ENCODE data around the gene CRHR1.

Gene CRHR1

DNA sequence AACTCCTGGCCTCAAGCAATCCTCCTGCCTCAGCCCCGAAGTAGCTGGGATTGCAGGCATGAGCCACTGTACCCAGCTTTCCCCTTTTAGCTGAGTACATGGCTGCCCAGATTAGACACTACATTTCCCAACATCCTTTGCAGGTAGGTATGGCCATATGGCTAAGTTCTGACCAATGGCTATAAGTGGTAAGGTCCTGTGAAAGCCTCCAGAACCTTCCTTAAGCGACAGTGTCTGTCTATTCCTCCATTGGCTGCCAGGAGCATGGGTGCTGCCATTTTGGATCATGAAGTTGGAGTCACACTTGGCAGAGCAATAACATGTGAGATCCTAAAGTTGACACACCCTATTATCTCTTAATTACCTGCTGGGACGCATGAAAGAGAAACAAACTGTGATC is 24.4 kb upstream of the CRHR1 start:
- DNase-seq = no peak

DNA sequence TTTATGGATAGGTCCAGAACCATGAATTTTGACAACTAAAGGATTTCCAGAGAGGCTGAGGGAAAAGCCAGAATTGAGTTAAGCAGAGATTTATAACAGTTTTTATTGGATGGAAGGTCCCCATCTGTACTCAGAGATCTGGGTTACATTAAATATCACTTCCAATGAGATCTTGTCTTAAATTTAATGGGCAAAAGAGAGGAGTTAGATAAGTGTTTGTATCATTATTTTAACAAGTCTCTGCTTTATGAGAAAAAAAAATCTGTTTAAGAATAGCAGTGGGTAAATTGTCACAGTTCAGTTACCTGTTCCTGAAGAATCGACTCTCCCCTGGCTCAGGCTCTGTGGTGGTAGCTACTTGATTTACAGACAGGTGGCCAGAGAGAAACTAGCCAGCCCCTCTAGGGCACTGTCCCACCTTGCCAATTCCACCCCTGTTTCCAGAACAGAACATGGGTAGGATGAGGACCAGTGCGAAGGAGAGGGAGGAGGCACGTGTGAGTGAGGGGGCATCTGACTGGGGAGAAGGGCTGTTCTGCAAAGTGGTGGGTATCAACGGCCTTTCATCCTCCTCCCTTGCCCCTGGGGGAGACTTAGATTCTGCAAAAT is 22.1 kb upstream of the CRHR1 start:
- DNase-seq = no peak

DNA sequence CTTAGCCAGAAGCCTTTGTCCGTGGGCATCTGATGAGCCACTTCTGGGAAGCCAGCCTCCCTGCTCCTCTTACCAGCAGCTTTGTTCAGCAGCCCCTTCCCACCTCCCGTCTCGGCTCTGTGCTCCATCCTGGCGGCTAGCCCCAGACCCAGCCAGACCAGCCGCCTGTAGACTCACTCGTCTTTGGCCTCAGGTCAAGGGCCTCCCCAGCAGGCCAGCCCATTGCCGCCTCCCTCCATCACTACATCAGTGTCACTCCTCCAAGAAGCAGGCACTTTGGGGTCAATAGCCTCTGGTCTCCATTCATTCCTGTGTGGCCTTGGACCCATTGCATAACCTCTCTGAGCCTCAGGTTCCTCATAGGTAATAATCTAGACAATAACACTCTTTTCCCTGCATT is 20.9 kb upstream of the CRHR1 start:
- no peak for DNase-seq

DNA sequence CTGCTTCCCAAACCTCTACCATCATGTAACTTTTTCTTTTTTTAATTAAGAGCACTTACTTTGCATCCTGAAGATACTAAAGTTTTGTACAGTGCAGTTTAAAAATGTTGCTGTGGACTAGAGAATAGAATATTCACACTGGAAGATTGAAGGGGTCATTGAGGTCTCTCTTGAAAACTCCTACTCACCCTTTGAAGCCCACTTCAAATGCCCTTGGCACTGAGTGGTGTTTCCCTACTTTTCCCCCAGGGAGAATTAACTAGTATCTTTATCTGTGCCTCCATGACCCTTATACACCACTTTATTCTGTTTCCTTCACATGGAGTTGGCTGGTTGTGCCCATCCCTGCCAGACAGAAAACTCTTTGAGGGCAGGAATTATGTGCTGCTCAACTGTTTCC is 19.6 kb upstream of the CRHR1 start:
- no peak for DNase-seq

DNA sequence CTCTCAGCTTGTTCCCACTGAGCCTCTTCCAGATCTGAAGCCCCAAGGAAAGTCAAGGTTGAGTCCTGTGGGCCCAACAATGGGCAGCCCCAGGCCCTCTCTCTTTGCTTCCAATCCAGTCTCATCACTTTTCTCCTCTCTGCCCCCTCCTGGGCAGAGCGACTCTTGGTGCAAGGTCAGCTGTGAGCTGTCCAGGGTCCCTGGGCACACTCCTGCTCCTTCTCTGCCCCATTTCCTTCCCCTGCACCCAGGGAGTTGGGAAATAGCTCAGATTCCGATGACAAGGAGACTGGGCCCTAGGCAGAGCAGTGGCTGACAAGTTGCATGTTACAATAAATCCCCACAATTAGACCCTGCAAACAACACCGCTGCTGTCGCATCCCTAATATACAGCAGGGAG is 16.1 kb upstream of the CRHR1 start:
- DNase-seq = no peak

DNA sequence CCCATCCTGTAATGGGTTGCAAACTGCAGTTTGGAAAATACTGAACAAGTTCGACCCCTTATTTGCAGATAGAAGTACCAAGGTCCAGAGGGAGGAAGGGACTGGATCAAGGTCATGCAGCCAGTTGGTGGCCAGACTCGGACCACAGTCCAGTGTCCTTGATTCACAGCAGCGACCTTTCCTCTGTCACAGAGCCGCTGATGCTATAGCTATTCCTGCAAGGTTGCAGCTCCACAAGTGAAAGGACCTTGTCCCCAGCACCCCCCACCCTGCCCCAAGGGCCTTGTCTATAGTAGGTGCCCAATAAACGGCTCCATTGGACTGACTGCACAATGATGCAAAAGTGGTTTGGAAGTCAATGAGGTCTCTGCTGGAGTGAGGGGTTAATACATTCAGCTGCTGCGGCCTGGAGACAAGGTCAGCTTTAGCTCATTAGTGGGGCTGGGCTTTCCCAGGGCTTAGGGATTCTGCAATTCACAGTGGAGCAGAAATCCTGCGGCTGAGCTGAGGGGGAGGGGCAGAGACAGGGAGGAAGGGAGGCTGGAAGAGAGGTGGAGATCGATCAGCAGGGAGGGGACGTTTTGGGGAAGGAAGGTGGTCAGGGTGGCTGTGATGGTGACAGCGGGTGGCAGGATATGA is 13.4 kb upstream of the CRHR1 start:
- DNase-seq = no peak

DNA sequence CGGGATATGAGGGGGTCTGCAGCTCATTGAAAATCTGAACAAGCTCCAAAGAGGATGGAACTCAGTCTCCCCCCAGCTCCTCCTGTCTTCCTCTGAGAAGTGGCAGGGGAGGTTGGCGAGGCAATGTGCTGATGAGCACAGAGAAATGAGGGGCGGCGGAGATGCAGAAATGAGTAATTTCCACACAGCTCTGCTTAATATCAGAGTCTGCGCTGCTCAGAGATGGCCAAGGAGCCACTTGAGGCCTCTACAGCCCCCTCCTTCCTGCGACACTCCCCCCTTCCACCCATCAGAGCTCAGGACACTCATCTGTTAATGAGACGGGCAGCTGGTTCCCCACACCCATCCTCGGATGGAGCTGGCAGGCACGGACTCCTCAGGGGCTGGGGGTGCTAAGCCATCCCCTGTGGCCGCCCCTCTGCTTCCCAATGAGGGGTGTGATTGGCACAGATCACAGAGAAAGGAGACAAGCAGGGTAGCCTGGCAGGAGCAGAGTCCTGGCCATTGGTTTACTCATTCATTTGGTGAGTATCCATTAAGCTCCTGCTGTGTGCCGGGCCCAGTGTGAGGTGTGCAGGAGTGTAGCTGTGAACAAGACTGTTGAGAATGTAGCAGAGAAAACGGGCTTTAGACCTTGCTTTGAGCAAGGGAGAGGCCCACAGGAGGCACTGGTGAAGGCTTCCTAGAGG is 12.7 kb upstream of the CRHR1 start:
- DNase-seq = no peak

DNA sequence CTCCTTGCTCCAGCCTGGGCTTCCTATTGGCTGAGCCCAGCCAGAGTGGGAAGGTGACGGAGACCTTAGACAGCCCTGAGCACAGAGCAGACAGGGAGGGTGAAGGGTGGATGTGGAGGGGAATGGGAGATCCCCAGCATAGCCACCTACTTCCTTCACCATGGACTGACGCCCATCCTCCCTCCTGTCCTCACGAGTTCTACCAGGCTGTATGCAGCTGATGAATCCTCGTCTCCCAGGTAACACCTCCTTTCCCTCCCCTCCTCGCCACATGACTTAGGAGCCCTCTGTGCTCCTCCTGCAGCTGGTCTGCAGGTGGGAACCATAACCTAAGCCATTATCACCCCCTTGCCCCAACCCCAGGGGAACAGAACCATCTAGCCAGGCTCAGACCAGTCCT is 9.0 kb upstream of the CRHR1 start:
- no peak for DNase-seq

DNA sequence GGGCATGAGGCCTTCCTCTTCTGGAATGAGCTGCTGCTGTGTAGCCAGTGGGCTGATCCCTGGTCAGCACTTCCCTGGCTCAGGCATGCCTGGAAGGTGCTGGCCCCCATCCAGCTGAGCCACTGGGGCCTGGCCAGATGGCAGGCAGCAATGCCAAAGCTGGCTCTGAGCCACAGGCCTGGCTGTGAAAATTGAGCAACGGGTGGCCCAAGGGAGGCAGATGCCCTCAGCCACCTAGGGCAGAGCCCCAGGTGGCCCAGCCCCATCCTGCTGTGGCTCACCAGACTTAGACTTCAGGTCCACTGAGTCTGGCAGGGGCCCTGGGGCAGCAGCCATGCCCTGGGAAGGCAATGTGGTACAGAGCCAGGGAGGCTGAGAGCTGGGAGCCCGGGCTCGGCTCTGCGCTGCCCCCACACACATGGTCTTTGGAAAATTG is 8.5 kb upstream of the CRHR1 start:
- no peak for DNase-seq

DNA sequence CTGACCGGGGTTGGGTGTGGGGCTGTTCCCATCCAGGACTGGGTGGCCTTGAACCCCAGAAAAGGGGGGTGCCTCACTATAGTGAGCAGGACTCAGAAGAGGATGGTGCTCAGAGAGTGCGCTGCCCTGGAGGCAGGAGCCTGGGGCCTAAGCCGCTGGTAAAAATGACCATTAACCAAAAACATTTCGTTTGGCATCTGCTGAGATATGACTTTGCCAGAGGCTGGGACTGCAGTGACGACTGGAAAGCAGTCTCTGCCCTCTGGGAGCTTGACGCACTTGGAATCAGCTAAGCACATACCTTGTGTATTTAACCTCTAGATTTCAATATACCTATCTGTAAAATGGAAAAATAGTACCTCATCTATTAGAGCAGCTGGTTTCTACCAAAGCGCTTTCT is 7.2 kb upstream of the CRHR1 start:
- no peak for DNase-seq

DNA sequence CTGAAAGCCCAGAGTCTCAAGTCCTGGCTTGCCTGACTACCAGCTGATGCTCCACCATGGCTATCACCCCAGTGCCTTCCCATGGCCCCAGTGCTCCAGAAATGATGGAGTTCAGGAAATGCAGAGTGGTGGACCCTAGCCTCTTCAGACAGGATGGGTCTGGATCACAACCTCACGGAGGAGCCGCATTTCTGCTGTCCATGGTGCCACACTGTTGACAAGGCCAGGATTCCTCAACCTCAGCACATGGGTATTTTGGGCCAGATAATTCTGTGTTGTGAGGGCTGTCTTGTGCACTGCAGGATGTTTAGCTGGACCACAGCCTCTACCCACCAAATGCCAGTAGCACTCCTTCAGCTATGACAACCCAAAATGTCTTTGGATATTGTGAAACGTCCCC is 6.7 kb upstream of the CRHR1 start:
- DNase-seq = no peak

DNA sequence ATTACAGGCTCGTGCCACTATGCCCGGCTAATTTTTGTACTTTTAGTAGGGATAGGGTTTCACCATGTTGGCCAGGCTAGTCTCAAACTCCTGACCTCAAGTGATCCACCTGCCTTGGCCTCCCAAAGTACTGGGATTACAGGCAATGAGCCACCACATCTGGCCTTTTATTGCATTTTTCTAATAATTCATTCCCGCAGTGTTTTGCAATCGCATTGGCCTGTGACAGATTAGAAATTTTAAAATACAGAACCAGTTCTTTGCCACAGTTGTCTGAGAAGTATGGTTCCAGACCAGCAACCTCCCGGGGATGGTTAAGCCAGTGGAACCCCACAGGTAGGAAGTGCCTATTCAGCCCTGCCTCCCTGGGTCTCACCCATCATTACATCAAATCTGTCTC is 3.2 kb upstream of the CRHR1 start:
- DNase-seq = no peak

DNA sequence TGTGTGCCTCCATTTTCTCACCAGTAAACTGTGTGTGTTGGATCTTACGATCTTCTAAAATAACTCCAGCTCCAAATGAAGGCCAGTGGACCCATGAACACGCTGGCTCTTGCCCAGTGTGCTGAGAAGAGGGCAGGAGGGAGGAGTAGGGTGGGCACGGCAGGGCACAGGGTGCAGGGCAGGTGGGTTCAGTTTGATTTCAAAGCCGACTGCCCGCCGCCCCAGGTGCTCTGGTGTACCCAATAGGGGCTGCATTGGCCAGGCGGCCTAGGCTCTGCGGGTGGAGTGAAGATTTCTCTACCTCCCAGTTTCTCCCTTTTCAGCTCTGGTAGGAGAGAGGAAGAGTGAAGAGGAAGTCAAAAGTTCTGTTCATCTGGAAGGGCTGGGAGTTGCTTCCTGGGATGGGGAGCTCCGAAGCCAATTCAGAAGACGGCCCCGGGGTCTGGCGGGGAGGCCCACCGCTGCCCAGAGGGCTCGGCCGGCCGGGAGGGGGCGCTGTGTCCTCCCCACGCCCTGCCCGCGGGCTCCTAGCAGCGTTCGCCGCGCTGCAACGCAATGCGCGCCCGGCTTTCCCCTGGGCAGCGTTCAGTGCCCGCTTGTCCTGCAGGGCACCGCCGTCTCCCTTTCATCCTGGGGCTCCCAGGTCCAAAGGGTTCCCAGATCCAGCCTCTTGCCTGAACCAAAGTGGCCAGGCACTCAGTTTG is 1.1 kb upstream of the CRHR1 start:
- DNase-seq = peak; percentile 21

DNA sequence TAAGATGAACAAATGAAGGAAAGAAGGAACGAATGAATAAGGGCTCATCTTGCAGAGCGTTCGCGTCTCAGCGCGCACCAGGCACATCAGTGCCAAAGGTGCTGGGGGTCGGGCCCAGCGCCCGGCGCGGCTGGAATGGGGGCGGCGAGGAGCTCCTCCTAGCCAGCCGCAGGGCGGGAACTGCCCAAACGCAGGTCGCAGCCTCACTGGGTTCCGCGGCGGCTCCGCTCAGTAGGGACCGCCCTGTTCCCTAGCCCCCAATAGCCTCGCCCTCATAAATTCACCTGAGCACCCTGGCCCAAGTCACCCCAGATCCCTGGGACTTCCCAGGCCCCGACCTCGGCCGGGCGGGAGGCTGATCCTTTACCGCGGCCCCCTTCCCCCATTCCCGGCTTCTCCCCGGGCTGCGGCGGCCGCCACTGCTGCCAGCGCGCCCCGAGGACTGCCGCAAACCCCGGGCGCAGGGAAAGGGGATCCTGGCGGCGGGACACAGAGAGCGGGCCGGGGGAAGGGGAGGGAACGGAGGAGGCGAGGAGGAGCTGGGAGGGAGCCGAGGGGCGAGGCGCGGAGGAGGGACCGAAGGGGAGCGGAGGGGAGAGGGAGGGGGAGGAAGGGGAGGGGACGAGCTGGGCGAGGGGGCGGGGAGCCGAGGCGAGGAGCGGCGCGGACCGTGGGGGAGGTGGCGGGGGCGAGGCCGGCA is 377 bp upstream of the CRHR1 start:
- peak; percentile 5 for DNase-seq

DNA sequence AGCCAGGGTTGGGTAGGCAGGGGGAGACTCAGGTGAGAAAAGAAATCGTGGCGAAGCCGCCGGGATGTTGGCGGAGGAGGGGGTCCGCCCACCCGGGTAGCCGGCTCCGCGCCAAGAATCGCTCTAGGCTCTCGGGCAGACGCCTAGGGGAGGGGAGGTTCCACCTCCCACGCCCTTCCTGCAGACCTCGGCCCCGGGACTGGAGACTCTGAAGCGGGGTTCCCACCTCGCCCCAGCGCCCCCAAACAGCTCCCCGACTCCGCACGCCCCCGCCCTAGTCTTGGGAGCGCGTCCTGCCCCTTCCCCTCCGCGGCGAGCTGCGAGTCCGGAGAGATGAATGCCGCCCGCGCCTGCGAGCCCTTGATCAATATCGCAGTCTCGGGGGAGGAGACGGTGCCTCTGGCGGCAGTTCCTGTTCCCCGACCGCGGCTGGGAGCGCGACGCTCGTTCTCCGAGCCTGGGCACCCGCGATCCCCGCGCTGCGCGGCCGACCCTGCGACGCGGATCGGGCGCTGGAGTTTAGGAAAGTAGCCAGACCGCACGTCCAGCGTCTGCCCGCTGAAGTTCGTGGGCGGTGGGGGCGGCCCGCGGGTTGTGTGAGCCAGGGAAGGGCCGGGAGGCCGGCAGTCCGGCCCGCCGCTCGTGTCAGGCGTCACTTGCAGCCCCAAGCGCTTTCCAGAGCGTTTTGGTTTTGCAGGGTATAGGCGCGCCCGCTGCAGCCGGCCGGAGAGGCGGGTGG is 790 bp downstream of the CRHR1 start:
- peak; percentile 7 for DNase-seq

DNA sequence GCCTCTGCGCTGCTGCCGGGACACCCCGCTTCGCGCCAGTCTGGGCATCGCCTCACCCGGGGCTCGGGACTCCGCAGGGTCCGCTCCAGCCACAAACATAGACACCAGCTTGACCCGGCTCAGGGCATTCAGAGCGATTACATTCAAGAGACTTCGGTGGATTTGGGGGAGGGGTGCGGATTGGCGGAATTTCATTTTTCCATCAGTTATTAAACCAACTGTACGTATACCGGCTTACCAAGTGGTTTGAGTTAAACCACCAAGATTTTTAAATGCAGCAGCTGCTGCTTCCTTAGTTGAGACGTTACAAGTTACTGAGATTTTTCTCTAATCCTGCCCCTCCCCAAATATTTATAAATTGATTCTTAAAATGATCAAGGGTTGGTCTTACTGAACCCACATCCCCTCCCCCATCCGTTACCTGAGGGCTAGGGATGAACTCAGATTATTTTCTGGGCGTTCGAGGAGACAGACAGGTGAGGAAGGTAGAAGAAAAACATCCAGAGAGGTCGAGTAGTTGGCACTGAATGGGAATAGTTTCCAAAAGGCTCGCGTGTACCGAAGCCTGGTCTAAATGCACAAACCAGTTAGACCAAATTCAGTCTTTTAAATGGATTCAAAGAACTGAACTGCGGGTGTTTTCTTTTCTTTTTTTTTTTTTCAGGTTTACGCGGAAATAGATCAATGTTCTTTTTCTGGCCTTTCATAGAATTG is 1.5 kb downstream of the CRHR1 start:
- no peak for DNase-seq

DNA sequence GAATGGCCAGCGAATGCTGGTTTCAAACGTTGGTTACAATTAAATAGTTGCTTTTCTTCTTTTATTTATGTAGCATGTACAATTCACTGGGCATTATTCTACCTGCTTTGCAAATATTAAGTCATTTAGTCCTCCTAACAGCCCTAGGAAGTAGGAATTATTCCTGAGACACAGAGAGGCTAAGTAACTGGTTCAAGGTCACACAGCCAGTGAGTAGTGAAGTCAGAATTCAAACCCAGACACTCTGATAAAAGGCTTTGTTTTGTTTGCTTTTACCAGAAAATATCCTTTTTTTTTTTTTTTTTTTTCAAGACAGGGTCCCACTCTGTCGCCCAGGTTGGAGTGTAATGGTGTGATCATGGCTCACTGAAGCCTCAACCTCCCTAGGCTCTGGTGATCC is 2.2 kb downstream of the CRHR1 start:
- DNase-seq = no peak

DNA sequence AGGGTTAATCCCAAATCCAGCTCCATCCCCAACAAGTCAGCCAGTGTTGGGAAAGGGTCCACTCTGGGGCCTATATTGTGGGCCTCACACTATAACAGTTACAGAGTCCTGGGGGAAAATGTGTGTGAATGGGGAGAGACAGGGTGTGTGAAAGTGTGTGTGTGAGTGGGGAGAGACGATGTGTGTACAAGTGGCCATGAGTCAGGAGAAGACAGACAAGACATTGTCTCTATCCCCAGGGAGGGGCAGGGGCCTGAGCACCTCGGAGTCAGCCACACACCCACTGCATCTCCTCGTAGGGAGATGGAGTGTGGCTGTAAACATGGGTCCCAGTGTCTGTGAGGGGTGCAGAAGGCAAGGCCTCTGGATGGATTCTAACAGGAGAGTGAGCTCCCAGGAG is 2.9 kb downstream of the CRHR1 start:
- DNase-seq = no peak

DNA sequence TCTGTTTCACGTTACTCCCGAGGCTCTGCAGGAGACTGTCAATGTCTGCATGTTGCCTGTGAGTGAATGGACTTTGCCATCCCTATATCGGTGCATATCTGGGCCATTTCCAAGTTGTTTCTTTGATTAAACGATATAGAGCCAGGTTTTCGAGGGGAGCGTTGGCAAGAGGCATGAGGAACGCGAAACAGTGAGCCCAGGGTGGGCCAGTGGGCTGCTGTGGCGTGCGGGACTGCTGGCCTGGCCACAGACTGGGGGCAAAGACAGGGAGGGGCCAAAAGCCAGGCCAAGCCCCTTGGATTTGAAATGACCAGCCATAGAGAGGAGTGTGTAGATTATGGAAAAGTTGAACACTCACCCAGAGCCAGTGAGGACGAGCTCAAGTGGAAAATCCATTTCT is 3.5 kb downstream of the CRHR1 start:
- DNase-seq = no peak

DNA sequence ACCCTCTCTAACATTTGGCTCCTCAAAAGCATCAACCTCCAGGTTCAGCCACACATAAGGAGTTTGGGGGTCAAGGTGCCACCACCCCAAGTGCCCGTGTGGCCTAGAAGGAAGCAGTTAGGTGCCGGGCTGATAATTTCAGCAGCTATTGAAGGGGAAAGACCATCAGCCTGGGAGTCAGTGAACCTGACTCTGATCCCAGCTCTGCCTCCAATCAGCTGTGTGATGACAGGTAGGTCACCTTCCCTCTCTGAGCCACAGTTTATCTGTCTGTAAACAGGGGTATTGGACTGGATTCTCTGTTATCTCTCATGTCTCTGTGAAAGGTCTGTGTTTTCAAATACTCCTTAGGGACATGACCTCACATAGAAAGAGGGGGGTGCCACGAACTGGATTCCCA is 3.9 kb downstream of the CRHR1 start:
- no peak for DNase-seq

DNA sequence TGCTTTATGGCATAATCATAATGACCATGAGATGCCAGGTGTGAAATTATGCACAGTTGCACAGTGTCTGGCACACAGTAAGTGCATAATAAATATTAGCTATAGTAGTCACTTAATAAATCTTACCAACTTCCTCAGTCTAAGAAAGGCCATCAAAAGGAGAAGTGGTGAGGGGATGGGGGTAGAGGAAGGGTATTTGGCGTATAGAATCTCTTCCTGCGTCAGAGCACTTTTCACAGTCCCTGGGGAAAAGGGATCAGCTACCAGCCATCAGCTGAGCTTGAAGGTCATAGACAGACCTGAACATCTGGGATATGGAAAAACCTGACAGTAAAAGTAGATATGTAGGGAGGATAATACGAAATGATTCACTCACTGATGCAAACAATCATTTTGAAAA is 5.8 kb downstream of the CRHR1 start:
- DNase-seq = no peak

Measured in activated T-cell treated with anti-CD3 and anti-CD28 coated beads for 4 hours (primary cell).